Thyroid gland (tissue), 4 donors: ENCODE measurements around the gene LIPI.

Experiments used
- CTCF ChIP-seq, 6 experiments: fragments of 200-600 bp in 3 of 6; fragments of 450-650 bp in 3 of 6; sonication (generic) in 3 of 6; IDR thresholded peaks; one replicate each; pipeline ENCODE4 v1.5.1; 2016 to 2019; ENCODE audit warnings: antibody characterized with exemption in 6 of 6, mild to moderate bottlenecking in 2 of 6, inconsistent platforms in 1 of 6, moderate library complexity in 1 of 6
- POLR2A ChIP-seq, 2 donors: fragments of 450-650 bp; IDR thresholded peaks; one replicate each; pipeline ENCODE4 v1.6.1; 2017; ENCODE audit warnings: antibody characterized with exemption in 2 of 2, mild to moderate bottlenecking in 2 of 2, moderate library complexity in 1 of 2

DNA sequence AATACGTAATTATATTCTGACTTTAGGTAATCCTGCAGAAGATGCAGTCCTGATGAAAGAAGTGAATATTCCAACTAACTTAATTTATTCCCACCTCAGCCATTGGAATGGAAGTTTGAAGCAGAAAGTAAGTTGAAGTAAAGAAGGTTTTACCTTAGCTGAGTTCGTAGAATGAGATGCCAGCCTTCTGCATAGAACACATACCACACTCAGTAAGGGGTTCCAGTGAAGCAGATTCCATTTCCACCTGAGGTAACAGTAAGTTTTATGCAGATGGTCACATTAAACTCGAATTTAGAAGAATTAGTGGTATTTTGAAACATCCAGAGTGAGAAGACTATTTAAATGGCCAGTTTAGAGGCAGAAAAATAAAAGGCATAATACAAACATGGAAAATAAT, 25.4 kb upstream of the LIPI start:
- TF ChIP-seq POLR2A (IDR thresholded peaks at IDR 0.05) (no peak), CTCF (IDR thresholded peaks at IDR 0.05) (no peak)
